Skeletal muscle satellite cell (primary cell): ENCODE data around the gene C19orf33.

Source experiments
- H3K27me3 ChIP-seq: 2 replicates; pipeline ENCODE4 v1.7.0; 2013; ENCODE audit warnings: low read length; ENCODE audit not compliant: control insufficient read depth, insufficient read depth
- H3K36me3 ChIP-seq: 2 replicates; pipeline ENCODE4 v1.7.0; 2013; ENCODE audit warnings: mild to moderate bottlenecking, control low read depth, low read length; ENCODE audit not compliant: insufficient read depth
- H3K4me1 ChIP-seq: 2 replicates; pipeline ENCODE4 v1.7.0; 2013; ENCODE audit warnings: low read length; ENCODE audit not compliant: control insufficient read depth, insufficient read depth
- H3K4me2 ChIP-seq: 2 replicates; pipeline ENCODE4 v1.7.0; 2013; ENCODE audit warnings: mild to moderate bottlenecking, low read length
- H3K4me3 ChIP-seq: 2 replicates; pipeline ENCODE4 v1.7.0; 2013; ENCODE audit warnings: low read length
- H3K9ac ChIP-seq: 2 replicates; pipeline ENCODE4 v1.7.0; 2013; ENCODE audit warnings: mild to moderate bottlenecking, low read depth, low read length, moderate library complexity
- H3K9me3 ChIP-seq: replicated peaks from 2 replicates; pipeline ENCODE4 v1.7.0; 2013; ENCODE audit warnings: mild to moderate bottlenecking, control low read depth, low read length

The C19orf33 gene

GRCh38 chr19:38298821-38299680 lies 5.0 kb upstream of the C19orf33 start:
- no peak overlapping the region for H3K9ac ChIP-seq
- H3K27me3 ChIP-seq = no peaks in the 10 kb centered on the region
- H3K4me1 ChIP-seq = peaks cover 28% of the 10 kb centered on the region
- no peaks in the 10 kb centered on the region for H3K9me3 ChIP-seq
- H3K36me3 ChIP-seq = peaks cover 6% of the 10 kb centered on the region
- no peak overlapping the region for H3K4me3 ChIP-seq
- no peak overlapping the region for H3K4me2 ChIP-seq

- H3K4me2 ChIP-seq = no peak overlapping the region
- H3K9ac ChIP-seq = no peak overlapping the region
- H3K9me3 ChIP-seq = no peaks in the 10 kb centered on the region
- peaks cover 23% of the 10 kb centered on the region for H3K4me1 ChIP-seq
- H3K4me3 ChIP-seq = no peak overlapping the region
- H3K27me3 ChIP-seq = no peaks in the 10 kb centered on the region
- peaks cover 35% of the 10 kb centered on the region for H3K36me3 ChIP-seq
Observed at GRCh38 chr19:38304352-38304865, 358 bp downstream of the C19orf33 start.

DNA sequence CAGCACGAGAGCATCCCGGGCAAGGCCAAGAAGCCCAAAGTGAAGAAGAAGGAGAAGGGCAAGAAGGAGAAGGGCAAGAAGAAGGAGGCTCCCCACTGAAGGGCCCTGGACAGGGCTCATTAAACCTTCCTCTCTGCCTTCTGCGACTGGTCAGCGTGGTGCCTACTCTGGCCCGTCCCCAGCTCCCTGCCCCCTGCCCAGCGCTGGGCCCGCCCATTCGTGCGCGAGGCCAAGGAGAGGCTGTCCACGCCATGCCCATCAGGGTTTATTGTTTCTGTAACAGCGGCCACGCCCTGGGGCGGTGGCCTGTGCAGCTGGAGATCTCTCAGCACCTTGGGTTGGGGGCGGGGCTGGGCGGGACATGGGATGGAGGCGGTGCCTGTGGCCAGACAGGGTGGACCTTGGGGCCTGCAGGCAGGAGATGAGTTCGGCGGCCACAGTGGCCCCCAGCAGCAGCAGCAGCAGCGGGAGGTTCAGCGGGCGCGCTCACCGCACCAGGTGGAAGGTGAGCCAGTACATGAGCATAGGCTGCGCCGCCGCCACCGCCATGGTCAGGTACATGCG lies 897 bp downstream of the C19orf33 start:
- Histone ChIP-seq H3K27me3 (no peaks in the 10 kb centered on the region), H3K4me2 (no peak overlapping the region), H3K4me1 (peaks cover 23% of the 10 kb centered on the region), H3K9ac (no peak overlapping the region), H3K36me3 (peaks cover 35% of the 10 kb centered on the region), H3K4me3 (no peak overlapping the region), H3K9me3 (no peaks in the 10 kb centered on the region)

- peaks cover 13% of the 10 kb centered on the region for H3K4me1 ChIP-seq
- no peak overlapping the region for H3K4me3 ChIP-seq
- H3K36me3 ChIP-seq = peaks cover 35% of the 10 kb centered on the region
Observed at GRCh38 chr19:38306236-38306635, 2.2 kb downstream of the C19orf33 start.

DNA sequence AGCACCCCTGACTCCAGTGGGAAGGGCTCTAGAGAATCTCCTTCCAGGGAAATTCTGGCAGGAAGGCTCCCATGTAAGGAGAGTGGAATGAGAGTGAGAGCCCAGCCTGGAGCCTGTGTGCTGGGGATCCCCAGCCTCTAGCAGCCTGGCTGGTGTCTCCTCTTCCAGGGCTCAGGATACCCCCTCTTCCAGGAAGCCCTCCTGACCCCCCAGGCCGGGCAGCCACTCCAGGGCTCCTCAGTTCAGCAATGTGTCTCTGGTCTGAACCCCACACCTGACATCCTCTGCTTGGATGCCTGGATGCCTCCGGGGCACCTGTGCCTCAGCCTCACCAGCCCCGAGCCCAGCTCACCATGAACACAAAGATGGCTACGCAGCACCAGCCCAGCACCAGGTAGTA lies 3.0 kb downstream of the C19orf33 start:
- Histone ChIP-seq H3K9me3 (no peaks in the 10 kb centered on the region), H3K4me3 (no peak overlapping the region), H3K9ac (no peak overlapping the region), H3K4me2 (no peak overlapping the region), H3K36me3 (peaks cover 35% of the 10 kb centered on the region), H3K27me3 (no peaks in the 10 kb centered on the region), H3K4me1 (peaks cover 10% of the 10 kb centered on the region)

More at GRCh38 chr19:38306236-38306635, 2.2 kb downstream of the C19orf33 start:
- Histone ChIP-seq H3K9me3 (no peaks in the 10 kb centered on the region), H3K4me2 (no peak overlapping the region), H3K27me3 (no peaks in the 10 kb centered on the region), H3K9ac (no peak overlapping the region)

- H3K36me3 ChIP-seq = peaks cover 35% of the 10 kb centered on the region
- no peak overlapping the region for H3K4me2 ChIP-seq
Observed at GRCh38 chr19:38307597-38307996, 3.5 kb downstream of the C19orf33 start.

GRCh38 chr19:38308006-38308766 lies 4.1 kb downstream of the C19orf33 start:
- no peaks in the 10 kb centered on the region for H3K9me3 ChIP-seq
- H3K4me3 ChIP-seq = no peak overlapping the region
- H3K9ac ChIP-seq = no peak overlapping the region
- no peak overlapping the region for H3K4me2 ChIP-seq
- peaks cover 10% of the 10 kb centered on the region for H3K4me1 ChIP-seq
- peaks cover 35% of the 10 kb centered on the region for H3K36me3 ChIP-seq
- no peaks in the 10 kb centered on the region for H3K27me3 ChIP-seq

More at GRCh38 chr19:38307597-38307996, 3.5 kb downstream of the C19orf33 start:
- Histone ChIP-seq H3K4me1 (peaks cover 10% of the 10 kb centered on the region), H3K27me3 (no peaks in the 10 kb centered on the region), H3K9ac (no peak overlapping the region), H3K4me3 (no peak overlapping the region), H3K9me3 (no peaks in the 10 kb centered on the region)

DNA sequence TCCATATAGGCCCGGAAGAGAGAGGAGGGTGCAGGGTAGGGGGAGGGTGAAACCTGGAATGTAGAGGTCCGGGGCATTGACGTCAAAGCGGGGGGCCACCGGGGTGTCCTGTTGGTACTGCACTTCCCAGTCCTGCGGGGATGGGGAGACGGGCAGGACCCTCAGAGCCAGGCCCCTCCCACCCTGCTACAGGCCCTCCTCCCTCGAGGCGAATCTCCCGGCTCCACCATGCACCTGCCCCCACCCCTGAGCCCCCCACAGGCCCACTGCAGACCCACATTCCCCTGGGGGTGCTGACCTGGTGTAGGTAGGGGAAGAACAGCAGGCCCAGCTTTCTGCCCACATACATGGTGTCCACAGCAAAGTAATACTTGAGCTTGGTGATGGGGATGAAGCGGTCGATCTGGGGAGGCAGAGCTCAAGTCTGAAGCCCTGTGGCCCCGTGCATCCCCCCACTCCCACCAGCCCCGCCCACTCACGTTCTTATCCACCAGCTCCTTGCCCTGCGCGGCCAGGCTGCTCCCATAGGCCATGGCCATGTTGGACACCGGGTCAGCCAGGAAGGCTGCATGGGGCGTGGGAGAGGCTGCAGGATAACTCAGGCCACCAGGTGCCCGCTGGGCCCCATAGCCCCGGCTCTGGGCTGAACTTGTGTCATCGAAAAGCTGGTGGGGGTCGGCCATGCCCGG lies 5.0 kb downstream of the C19orf33 start:
- no peaks in the 10 kb centered on the region for H3K9me3 ChIP-seq
- H3K36me3 ChIP-seq = peaks cover 29% of the 10 kb centered on the region
- no peaks in the 10 kb centered on the region for H3K27me3 ChIP-seq
- H3K4me2 ChIP-seq = no peak overlapping the region
- peaks cover 4% of the 10 kb centered on the region for H3K4me1 ChIP-seq
- no peak overlapping the region for H3K9ac ChIP-seq
- no peak overlapping the region for H3K4me3 ChIP-seq

DNA sequence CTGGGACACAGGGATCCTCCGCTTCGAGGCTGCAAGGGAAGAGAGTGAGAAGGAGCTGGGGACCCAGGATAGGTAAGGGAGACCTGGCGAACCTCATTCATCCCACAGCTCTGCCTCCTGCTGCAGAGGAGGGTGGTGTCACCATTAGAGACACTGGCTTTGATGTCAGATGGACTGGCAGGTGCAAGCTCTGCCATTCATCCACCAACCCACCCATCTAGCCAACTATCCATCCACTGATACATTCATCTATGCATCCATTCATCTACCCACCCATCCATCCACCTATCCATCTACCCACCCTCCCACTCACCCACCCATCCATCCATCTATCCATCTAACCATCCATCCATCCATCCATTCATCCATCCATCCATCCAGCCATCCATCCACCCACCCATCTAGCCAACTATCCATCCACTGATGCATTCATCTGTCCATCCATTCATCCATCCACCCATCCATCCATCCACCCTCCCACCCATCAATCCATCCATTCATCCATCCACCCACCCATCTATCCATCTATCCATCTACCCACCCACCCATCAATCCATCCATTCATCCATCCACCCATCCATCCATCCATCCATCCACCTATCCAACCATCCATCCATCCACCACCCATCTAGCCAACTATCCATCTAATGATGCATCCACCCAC lies 5.7 kb downstream of the C19orf33 start:
- Histone ChIP-seq H3K4me3 (no peak overlapping the region), H3K36me3 (peaks cover 24% of the 10 kb centered on the region), H3K9me3 (no peaks in the 10 kb centered on the region), H3K4me2 (no peak overlapping the region), H3K4me1 (peaks cover 2% of the 10 kb centered on the region), H3K9ac (no peak overlapping the region), H3K27me3 (no peaks in the 10 kb centered on the region)

DNA sequence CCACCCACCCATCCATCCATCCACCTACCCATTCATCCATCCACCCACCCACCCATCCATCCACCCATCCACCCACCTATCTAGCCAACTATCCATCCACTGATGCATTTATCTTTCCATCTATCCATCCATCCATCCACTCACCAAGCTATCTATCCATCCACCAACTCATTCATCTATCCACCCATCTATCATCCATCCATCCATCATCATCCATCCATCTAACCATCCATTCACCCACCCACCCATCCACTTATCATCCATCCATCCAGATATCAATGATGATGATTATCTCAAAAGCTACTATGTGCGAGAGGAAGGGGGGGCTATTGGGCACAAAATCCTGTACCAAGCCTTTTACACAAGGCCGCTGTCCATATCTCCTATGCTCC lies 6.2 kb downstream of the C19orf33 start:
- Histone ChIP-seq H3K9ac (no peak overlapping the region), H3K36me3 (peaks cover 22% of the 10 kb centered on the region), H3K4me1 (peaks cover 2% of the 10 kb centered on the region), H3K27me3 (no peaks in the 10 kb centered on the region), H3K4me3 (no peak overlapping the region), H3K4me2 (no peak overlapping the region), H3K9me3 (no peaks in the 10 kb centered on the region)
